AG09319 (cell line): ENCODE results near the gene KDM5D.

Experiments
- DNase-seq: peaks from one replicate; pipeline ENCODE4 v3.0.0-alpha.2; 2010; ENCODE audit warnings: low read depth; ENCODE audit errors: extremely low read depth
- CTCF ChIP-seq: IDR thresholded peaks from 2 replicates; pipeline ENCODE4 v1.5.1; 2011; ENCODE audit warnings: low read depth, mild to moderate bottlenecking, inconsistent platforms, low read length, moderate library complexity

KDM5D gene

GRCh38 chrY:19744381-19745378, at the start of gene KDM5D:
Gene KDM5D (minus strand): TSS chrY:19744726. CDS start chrY:19744534, 192 bp downstream.
- no peak for TF ChIP-seq CTCF
- no peak for DNase-seq

GRCh38 chrY:19768375-19768774, 23.8 kb upstream of the KDM5D start:
- DNase-seq: no peak
- TF ChIP-seq CTCF: no peak

- TF ChIP-seq CTCF: no peak
- no peak for DNase-seq
These were observed 1.2 kb downstream of the KDM5D start for GRCh38 chrY:19743331-19743730.

- TF ChIP-seq CTCF: no peak
- no peak for DNase-seq
These were observed 2.4 kb downstream of the KDM5D start for GRCh38 chrY:19742153-19742552.

- TF ChIP-seq CTCF: no peak
- no peak for DNase-seq
These were observed 10.1 kb downstream of the KDM5D start for GRCh38 chrY:19734425-19734824.

- TF ChIP-seq CTCF: no peak
- no peak for DNase-seq
These were observed 26.6 kb downstream of the KDM5D start for GRCh38 chrY:19717950-19718349.

GRCh38 chrY:19717146-19717545, 27.4 kb downstream of the KDM5D start:
- TF ChIP-seq CTCF: no peak
- no peak for DNase-seq
